C4-2B (cell line): ENCODE measurements around the gene TRIM27.

Experiments
- CTCF ChIP-seq: fragments of 450-650 bp; conservative IDR thresholded peaks from 2 replicates; pipeline ENCODE4 v1.5.1; 2017; ENCODE audit warnings: mild to moderate bottlenecking
- ZFX ChIP-seq: fragments of 450-650 bp; IDR thresholded peaks from 2 replicates; pipeline ENCODE4 v1.6.1; 2017

- TF ChIP-seq CTCF (no peak), ZFX (no peak)
Observed at GRCh38 chr6:28875191-28875747, 48.5 kb downstream of the TRIM27 start.
